Activated CD8-positive, alpha-beta memory T cell treated with anti-CD3 and anti-CD28 coated beads for 1 hour (primary cell): ENCODE measurements around the gene ALAD.
"Not testable (repeated sequence)": the region's sequence is repeated elsewhere in the genome, so short reads cannot be mapped to it uniquely, and the experiment has no call there.

ENCODE experiments used
- DNase-seq, 2 donors: peaks; one replicate each; pipeline ENCODE4 v3.0.0-alpha.2; 2020; ENCODE audit warnings: low read depth in 1 of 2; ENCODE audit errors: extremely low read depth in 1 of 2

Gene ALAD

GRCh38 chr9:113375057-113376023, 25.7 kb downstream of the ALAD start:
- no peak for DNase-seq

- DNase-seq = no peak
Observed at GRCh38 chr9:113373676-113374392, 27.2 kb downstream of the ALAD start.

GRCh38 chr9:113373256-113373655, 27.8 kb downstream of the ALAD start:
- no peak for DNase-seq

- no peak for DNase-seq
Observed at GRCh38 chr9:113372059-113372458, 29.0 kb downstream of the ALAD start.

- DNase-seq = no peak
Observed at GRCh38 chr9:113370806-113371325, 30.2 kb downstream of the ALAD start.

GRCh38 chr9:113369855-113370140, 31.3 kb downstream of the ALAD start:
- no peak for DNase-seq

GRCh38 chr9:113368982-113369854, 31.9 kb downstream of the ALAD start:
- DNase-seq = no peak

- no peak for DNase-seq
Observed at GRCh38 chr9:113368348-113368981, 32.6 kb downstream of the ALAD start.

- DNase-seq = not testable (repeated sequence)
Observed at GRCh38 chr9:113365652-113366051, 35.4 kb downstream of the ALAD start.

GRCh38 chr9:113364951-113365350, 36.1 kb downstream of the ALAD start:
- no peak for DNase-seq

GRCh38 chr9:113363336-113363735, 37.7 kb downstream of the ALAD start:
- DNase-seq = no peak

- DNase-seq = no peak
Observed at GRCh38 chr9:113361304-113362018, 39.6 kb downstream of the ALAD start.

- no peak for DNase-seq
Observed at GRCh38 chr9:113360242-113360842, 40.7 kb downstream of the ALAD start.

GRCh38 chr9:113359385-113359784, 41.7 kb downstream of the ALAD start:
- no peak for DNase-seq

- no peak for DNase-seq
Observed at GRCh38 chr9:113356686-113357292, 44.3 kb downstream of the ALAD start.

- no peak for DNase-seq
Observed at GRCh38 chr9:113355040-113355596, 46.0 kb downstream of the ALAD start.

- DNase-seq = no peak
Observed at GRCh38 chr9:113352411-113352810, 48.7 kb downstream of the ALAD start.

- no peak for DNase-seq
Observed at GRCh38 chr9:113352006-113352405, 49.1 kb downstream of the ALAD start.

- no peak for DNase-seq
Observed at GRCh38 chr9:113350937-113351336, 50.1 kb downstream of the ALAD start.
